ENCODE results near the gene LRRC59. TPM values are rescaled to one million over a fixed set of nuclear protein-coding genes. Genes with fewer than 3 reads are reported as not detected.

The LRRC59 gene
- total and polyA plus RNA-seq, 2 of the 4 experiments (the other 2 are of a cell fraction): 139 to 233 TPM

DNA sequence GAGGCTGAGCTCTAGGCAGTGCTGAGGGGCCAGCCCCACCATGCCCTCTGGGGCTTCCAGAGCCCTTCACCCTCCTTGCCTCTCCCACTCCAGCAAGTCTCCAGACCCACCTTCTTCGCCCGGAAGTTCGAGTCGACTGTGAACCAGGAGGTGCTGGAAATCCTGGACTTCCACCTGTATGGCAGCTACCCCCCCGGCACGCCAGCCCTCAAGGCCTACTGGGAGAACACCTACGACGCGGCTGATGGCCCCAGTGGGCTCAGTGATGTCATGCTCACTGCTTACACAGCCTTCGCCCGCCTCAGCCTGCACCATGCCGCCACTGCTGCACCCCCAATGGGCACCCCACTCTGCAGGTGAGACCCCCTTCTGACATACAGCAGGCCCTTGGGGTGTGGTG, 40.9 kb downstream of the LRRC59 start:
- Histone ChIP-seq H3K4ac (ENCODE audit: low read depth, low read length) (no peak overlapping the region), H2BK15ac (ENCODE audit: low read depth, low read length) (no peak overlapping the region), H3K36me3 (ENCODE audit: control insufficient read depth, insufficient read depth, low read length) (peaks cover 69% of the 10 kb centered on the region), H3K79me1 (ENCODE audit: low read depth in 1 of 2, low read length in 2 of 2) (peaks cover 3 to 21% of the 10 kb centered on the region in 2 experiments; a peak in 2 of 4 replicates), H3K4me1 (ENCODE audit: control insufficient read depth, insufficient read depth, low read length) (no peaks in the 10 kb centered on the region), H3K56ac (ENCODE audit: extremely low read depth, insufficient read depth, low read length) (no peak overlapping the region), H3K4me3 (ENCODE audit: insufficient read depth, low read depth, low read length) (no peak overlapping the region), H2AK5ac (ENCODE audit: low read depth, low read length) (no peak overlapping the region), H2BK20ac (ENCODE audit: low read depth, low read length) (no peak overlapping the region), H3K14ac (replicated peaks; ENCODE audit: low read depth, low read length) (no peak overlapping the region), H3K23ac (ENCODE audit: low read depth, low read length) (no peak overlapping the region), H3K9me3 (ENCODE audit: control insufficient read depth, insufficient read depth, low read length) (no peaks in the 10 kb centered on the region), H4K8ac (ENCODE audit: low read depth in 2 of 2, low read length in 2 of 2) (no peak overlapping the region), H3K27ac (ENCODE audit: insufficient read depth, low read length) (no peak overlapping the region), H2BK120ac (ENCODE audit: low read depth, low read length) (no peak overlapping the region), H3K18ac (ENCODE audit: low read depth, low read length) (no peak overlapping the region), H3K9ac (ENCODE audit: low read depth, low read length) (no peak overlapping the region), H2AK9ac (replicated peaks; ENCODE audit: low read depth, low read length, poor library complexity) (no peak overlapping the region), H3K4me2 (ENCODE audit: low read depth, low read length) (no peak overlapping the region), H3K9me1 (ENCODE audit: insufficient read depth, low read length) (peaks cover 8% of the 10 kb centered on the region; the same call in 1 of the 2 replicates), H4K5ac (ENCODE audit: low read depth, low read length) (no peak overlapping the region), H3K27me3 (ENCODE audit: control insufficient read depth, insufficient read depth, low read length) (no peaks in the 10 kb centered on the region), H2AFZ (replicated peaks; ENCODE audit: low read length, poor library complexity) (no peak overlapping the region), H2BK5ac (ENCODE audit: low read depth, low read length, poor library complexity, severe bottlenecking) (no peak overlapping the region), H4K91ac (ENCODE audit: insufficient read depth, low read depth, low read length) (no peak overlapping the region), H4K20me1 (ENCODE audit: insufficient read depth, low read length) (peaks cover 13% of the 10 kb centered on the region)
- 97% methylated on average over 5 of the region's 12 CpGs; no CpG with 5 or more reads in 1 of the 2 experiments for WGBS, 2 experiments (ENCODE audit: extremely low coverage in 2 of 2, insufficient read length in 1 of 2)
- ATAC-seq (ENCODE audit: low read depth) (no peak), DNase-seq (no peak)
- ChIA-PET CTCF (no interaction called here), POLR2A (ENCODE audit: unreplicated experiment) (no interaction called here)
- dilution Hi-C loops (cut with HindIII; ENCODE audit: low sequenced_read_pairs, unreplicated experiment) (no loop called here), intact Hi-C loops (cut with micrococcal nuclease) (no loop called here), in situ Hi-C loops (cut with MboI; ENCODE audit: low sequenced_read_pairs) (no loop called here)
- BruUV-seq (replicated peaks): no TSS peak
- TF ChIP-seq, protein P1, sequence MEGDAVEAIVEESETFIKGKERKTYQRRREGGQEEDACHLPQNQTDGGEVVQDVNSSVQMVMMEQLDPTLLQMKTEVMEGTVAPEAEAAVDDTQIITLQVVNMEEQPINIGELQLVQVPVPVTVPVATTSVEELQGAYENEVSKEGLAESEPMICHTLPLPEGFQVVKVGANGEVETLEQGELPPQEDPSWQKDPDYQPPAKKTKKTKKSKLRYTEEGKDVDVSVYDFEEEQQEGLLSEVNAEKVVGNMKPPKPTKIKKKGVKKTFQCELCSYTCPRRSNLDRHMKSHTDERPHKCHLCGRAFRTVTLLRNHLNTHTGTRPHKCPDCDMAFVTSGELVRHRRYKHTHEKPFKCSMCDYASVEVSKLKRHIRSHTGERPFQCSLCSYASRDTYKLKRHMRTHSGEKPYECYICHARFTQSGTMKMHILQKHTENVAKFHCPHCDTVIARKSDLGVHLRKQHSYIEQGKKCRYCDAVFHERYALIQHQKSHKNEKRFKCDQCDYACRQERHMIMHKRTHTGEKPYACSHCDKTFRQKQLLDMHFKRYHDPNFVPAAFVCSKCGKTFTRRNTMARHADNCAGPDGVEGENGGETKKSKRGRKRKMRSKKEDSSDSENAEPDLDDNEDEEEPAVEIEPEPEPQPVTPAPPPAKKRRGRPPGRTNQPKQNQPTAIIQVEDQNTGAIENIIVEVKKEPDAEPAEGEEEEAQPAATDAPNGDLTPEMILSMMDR (conservative IDR thresholded peaks at IDR 0.05; ENCODE audit: low read depth, low read length): no peak
- TF ChIP-seq MXI1 (IDR thresholded peaks at IDR 0.05; ENCODE audit: borderline replicate concordance, low read depth, low read length) (no peak), RFX5 (IDR thresholded peaks at IDR 0.05; ENCODE audit: low read depth, low read length) (no peak), MAFK (IDR thresholded peaks at IDR 0.05; ENCODE audit: low read depth, low read length) (no peak), CEBPB (IDR thresholded peaks at IDR 0.05; ENCODE audit: low read depth, low read length) (no peak), FOS (IDR thresholded peaks at IDR 0.05; ENCODE audit: low read depth, low read length) (no peak), RCOR1 (IDR thresholded peaks at IDR 0.05; ENCODE audit: insufficient replicate concordance, low read length) (no peak), MAZ (IDR thresholded peaks at IDR 0.05; ENCODE audit: borderline replicate concordance, low read depth, low read length) (no peak), SMC3 (IDR thresholded peaks at IDR 0.05; ENCODE audit: low read depth, low read length) (no peak), CHD1 (IDR thresholded peaks at IDR 0.05; ENCODE audit: low read depth, low read length) (no peak), RAD21 (IDR thresholded peaks at IDR 0.05; ENCODE audit: low read length) (no peak), NFE2L2 (IDR thresholded peaks at IDR 0.05; ENCODE audit: low read depth, low read length) (no peak), POLR2A (IDR thresholded peaks at IDR 0.05; ENCODE audit: low read depth, low read length) (no peak), BHLHE40 (IDR thresholded peaks at IDR 0.05; ENCODE audit: low read depth, low read length) (no peak)
- TF ChIP-seq, protein P2, sequence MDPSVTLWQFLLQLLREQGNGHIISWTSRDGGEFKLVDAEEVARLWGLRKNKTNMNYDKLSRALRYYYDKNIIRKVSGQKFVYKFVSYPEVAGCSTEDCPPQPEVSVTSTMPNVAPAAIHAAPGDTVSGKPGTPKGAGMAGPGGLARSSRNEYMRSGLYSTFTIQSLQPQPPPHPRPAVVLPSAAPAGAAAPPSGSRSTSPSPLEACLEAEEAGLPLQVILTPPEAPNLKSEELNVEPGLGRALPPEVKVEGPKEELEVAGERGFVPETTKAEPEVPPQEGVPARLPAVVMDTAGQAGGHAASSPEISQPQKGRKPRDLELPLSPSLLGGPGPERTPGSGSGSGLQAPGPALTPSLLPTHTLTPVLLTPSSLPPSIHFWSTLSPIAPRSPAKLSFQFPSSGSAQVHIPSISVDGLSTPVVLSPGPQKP (IDR thresholded peaks at IDR 0.05; ENCODE audit: borderline replicate concordance, low read depth, low read length): no peak
- TF ChIP-seq, protein P3, sequence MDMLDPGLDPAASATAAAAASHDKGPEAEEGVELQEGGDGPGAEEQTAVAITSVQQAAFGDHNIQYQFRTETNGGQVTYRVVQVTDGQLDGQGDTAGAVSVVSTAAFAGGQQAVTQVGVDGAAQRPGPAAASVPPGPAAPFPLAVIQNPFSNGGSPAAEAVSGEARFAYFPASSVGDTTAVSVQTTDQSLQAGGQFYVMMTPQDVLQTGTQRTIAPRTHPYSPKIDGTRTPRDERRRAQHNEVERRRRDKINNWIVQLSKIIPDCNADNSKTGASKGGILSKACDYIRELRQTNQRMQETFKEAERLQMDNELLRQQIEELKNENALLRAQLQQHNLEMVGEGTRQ (IDR thresholded peaks at IDR 0.05; ENCODE audit: low read depth, low read length): no peak
